ENCODE data around the gene NR2F1-AS1. TPM values are rescaled to one million over a fixed set of nuclear protein-coding genes. Genes with fewer than 3 reads are reported as not detected.

NR2F1-AS1 gene
- total and polyA plus RNA-seq, 4 donors = 2.0 to 4.0 (median 2.1) TPM

GRCh38 chr5:93575461-93576414, 5.3 kb downstream of the NR2F1-AS1 start:
- TF ChIP-seq CTCF (IDR thresholded peaks at IDR 0.05; ENCODE audit: low read depth, low read length, missing input control) (no peak), MAX (IDR thresholded peaks at IDR 0.05) (no peak), ZBTB33 (IDR thresholded peaks at IDR 0.05) (no peak), REST (IDR thresholded peaks at IDR 0.05) (no peak)
- no peak overlapping the region for H3K27ac ChIP-seq (ENCODE audit: low read depth in 1 of 2, low read length in 2 of 2)
- 48% methylated on average over 6 of the region's 6 CpGs for WGBS
- H3K4me1 ChIP-seq (ENCODE audit: control insufficient read depth in 4 of 4, insufficient read depth in 4 of 4, low read length in 3 of 4) = peaks cover 12 to 29% (median 21%) of the 10 kb centered on the region in 4 donors
- no peaks in the 10 kb centered on the region for H3K36me3 ChIP-seq (ENCODE audit: control insufficient read depth in 4 of 4, insufficient read depth in 3 of 4, low read depth in 1 of 4, low read length in 3 of 4)
- H3K9ac ChIP-seq (ENCODE audit: low read depth in 1 of 2, low read length in 2 of 2) = no peak overlapping the region
- no peaks in the 10 kb centered on the region for H3K9me3 ChIP-seq (ENCODE audit: control insufficient read depth in 4 of 4, low read length in 3 of 4)
- H3K27me3 ChIP-seq (ENCODE audit: control insufficient read depth in 4 of 4, insufficient read depth in 4 of 4, low read length in 3 of 4) = peaks cover 2 to 21% (median 10%) of the 10 kb centered on the region in 4 donors
- no peak for DNase-seq (ENCODE audit: low spot score)
- no peak overlapping the region for H3K4me3 ChIP-seq (ENCODE audit: low read depth in 1 of 3, low read length in 3 of 3)

GRCh38 chr5:93574491-93575305, 6.3 kb downstream of the NR2F1-AS1 start:
- no peaks in the 10 kb centered on the region for H3K36me3 ChIP-seq (ENCODE audit: control insufficient read depth in 4 of 4, insufficient read depth in 3 of 4, low read depth in 1 of 4, low read length in 3 of 4)
- H3K9me3 ChIP-seq (ENCODE audit: control insufficient read depth in 4 of 4, low read length in 3 of 4) = no peaks in the 10 kb centered on the region
- no peak overlapping the region for H3K9ac ChIP-seq (ENCODE audit: low read depth in 1 of 2, low read length in 2 of 2)
- no peak for DNase-seq (ENCODE audit: low spot score)
- H3K27ac ChIP-seq (ENCODE audit: low read depth in 1 of 2, low read length in 2 of 2) = no peak overlapping the region
- peaks cover 11 to 19% (median 14%) of the 10 kb centered on the region in 4 donors for H3K4me1 ChIP-seq (ENCODE audit: control insufficient read depth in 4 of 4, insufficient read depth in 4 of 4, low read length in 3 of 4)
- H3K27me3 ChIP-seq (ENCODE audit: control insufficient read depth in 4 of 4, insufficient read depth in 4 of 4, low read length in 3 of 4) = peaks cover under 1 to 21% (median 14%) of the 10 kb centered on the region in 4 donors
- no peak overlapping the region for H3K4me3 ChIP-seq (ENCODE audit: low read depth in 1 of 3, low read length in 3 of 3)
- 23% methylated on average over 12 of the region's 12 CpGs for WGBS
- TF ChIP-seq RXRA (IDR thresholded peaks at IDR 0.05) (no peak), SP1 (IDR thresholded peaks at IDR 0.05) (no peak), TAF1 (conservative IDR thresholded peaks at IDR 0.05) (no peak), ZBTB33 (IDR thresholded peaks at IDR 0.05) (no peak), NR2F2 (IDR thresholded peaks at IDR 0.05) (no peak), CTCF (IDR thresholded peaks at IDR 0.05; ENCODE audit: low read depth, low read length, missing input control) (no peak), FOXA2 (IDR thresholded peaks at IDR 0.05) (no peak), MAX (IDR thresholded peaks at IDR 0.05) (no peak), REST (IDR thresholded peaks at IDR 0.05) (no peak)
